ENCODE data around the gene PIAS1.
A peak's percentile ranks its signal among the peaks of the same experiment; 100 is the strongest.
"Not testable (repeated sequence)": the region's sequence is repeated elsewhere in the genome, so short reads cannot be mapped to it uniquely, and the experiment has no call there.

The PIAS1 gene

DNA sequence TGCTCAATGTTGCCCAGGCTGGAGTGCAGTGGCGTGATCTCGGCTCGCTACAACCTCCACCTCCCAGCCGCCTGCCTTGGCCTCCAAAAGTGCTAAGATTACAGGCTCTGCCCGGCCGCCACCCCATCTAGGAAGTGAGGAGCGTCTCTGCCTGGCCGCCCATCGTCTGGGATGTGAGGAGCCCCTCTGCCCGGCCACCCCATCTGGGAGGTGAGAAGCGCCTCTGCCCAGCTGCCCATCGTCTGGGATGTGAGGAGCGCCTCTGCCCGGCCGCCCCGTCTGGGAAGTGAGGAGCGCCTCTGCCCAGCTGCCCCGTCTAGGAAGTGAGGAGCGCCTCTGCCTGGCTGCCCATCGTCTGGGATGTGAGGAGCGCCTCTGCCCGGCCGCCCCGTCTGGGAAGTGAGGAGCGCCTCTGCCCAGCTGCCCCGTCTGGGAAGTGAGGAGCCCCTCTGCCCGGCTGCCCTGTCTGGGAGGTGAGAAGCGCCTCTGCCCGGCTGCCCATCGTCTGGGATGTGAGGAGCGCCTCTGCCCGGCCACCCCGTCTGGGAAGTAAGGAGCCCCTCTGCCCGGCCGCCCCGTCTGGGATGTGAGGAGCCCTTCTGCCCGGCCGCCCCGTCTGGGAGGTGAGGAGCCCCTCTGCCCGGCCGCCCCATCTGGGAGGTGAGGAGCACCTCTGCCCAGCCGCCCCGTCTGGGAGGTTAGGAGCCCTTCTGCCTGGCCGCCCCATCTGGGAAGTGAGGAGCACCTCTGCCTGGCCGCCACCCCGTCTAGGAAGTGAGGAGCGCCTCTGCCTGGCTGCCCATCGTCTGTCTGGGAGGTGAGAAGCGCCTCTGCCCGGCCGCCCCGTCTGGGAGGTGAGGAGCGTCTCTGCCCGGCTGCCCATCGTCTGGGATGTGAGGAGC is 167.7 kb downstream of the PIAS1 start:
- not testable (repeated sequence) for H3K4me3 Mint-ChIP-seq; H3K9me3 Mint-ChIP-seq (ENCODE audit: low read depth); H3K27me3 Mint-ChIP-seq; H3K36me3 Mint-ChIP-seq; H3K27ac Mint-ChIP-seq
- H3K4me1 Mint-ChIP-seq (ENCODE audit: low read depth): peaks cover 17% of the 10 kb centered on the region

DNA sequence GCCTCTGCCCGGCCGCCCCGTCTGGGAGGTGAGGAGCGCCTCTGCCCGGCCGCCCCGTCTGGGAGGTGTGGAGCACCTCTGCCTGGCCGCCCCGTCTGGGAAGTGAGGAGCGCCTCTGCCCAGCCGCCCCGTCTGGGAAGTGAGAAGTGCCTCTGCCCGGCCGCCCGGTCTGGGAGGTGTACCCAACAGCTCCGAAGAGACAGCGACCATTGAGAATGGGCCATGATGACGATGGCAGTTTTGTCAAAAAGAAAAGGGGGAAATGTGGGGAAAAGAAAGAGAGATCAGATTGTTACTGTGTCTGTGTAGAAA is 168.3 kb downstream of the PIAS1 start:
- not testable (repeated sequence) for H3K9me3 Mint-ChIP-seq (ENCODE audit: low read depth); H3K27ac Mint-ChIP-seq; H3K4me3 Mint-ChIP-seq; H3K27me3 Mint-ChIP-seq; H3K36me3 Mint-ChIP-seq
- peaks cover 20% of the 10 kb centered on the region for H3K4me1 Mint-ChIP-seq (ENCODE audit: low read depth)

DNA sequence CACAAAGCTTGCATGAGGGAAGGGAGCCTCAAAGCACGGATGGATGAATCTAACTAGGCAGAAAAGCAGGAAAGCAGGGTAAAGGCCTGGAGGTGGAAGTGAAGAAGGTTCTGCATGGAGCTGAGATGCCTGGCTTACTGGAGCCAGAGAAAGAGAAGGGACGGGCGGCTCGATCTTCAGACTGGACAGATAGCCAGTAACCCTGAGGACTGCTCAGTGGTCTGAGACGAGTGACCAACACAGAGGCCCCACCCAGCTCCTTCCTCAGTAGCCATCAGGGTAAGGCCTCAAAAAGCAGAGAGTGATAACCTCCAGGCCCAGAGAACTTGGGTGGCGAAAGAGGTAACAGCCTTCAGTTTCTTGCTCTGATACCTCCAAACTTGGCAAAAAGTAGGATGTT is 169.1 kb downstream of the PIAS1 start:
- no peaks in the 10 kb centered on the region for H3K9me3 Mint-ChIP-seq (ENCODE audit: low read depth)
- no peak overlapping the region for H3K4me3 Mint-ChIP-seq
- peaks cover 28% of the 10 kb centered on the region for H3K4me1 Mint-ChIP-seq (ENCODE audit: low read depth)
- no peak overlapping the region for H3K27ac Mint-ChIP-seq
- peaks cover 2% of the 10 kb centered on the region for H3K36me3 Mint-ChIP-seq
- no peaks in the 10 kb centered on the region for H3K27me3 Mint-ChIP-seq

DNA sequence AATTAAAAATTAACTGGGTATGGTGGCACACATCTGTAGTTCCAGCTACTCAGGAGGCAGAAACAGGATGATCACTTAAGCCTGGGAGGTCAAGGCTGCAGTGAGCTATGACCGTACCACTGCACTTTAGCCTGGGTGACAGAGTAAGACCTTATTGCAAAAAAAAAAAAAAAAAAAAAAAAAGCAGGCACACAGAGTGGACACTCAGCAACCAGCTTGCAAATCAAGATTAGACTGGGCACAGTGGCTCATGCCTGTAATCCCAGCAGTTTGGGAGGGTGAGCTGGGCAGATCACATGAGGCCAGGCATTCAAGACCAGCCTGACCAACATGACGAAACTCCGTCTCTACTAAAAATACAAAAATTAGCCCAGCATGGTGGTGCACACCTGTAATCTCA is 170.0 kb downstream of the PIAS1 start:
- no peak overlapping the region for H3K4me3 Mint-ChIP-seq
- no peak overlapping the region for H3K27ac Mint-ChIP-seq
- no peaks in the 10 kb centered on the region for H3K27me3 Mint-ChIP-seq
- no peaks in the 10 kb centered on the region for H3K9me3 Mint-ChIP-seq (ENCODE audit: low read depth)
- peaks cover 2% of the 10 kb centered on the region for H3K36me3 Mint-ChIP-seq
- H3K4me1 Mint-ChIP-seq (ENCODE audit: low read depth): peaks cover 34% of the 10 kb centered on the region

DNA sequence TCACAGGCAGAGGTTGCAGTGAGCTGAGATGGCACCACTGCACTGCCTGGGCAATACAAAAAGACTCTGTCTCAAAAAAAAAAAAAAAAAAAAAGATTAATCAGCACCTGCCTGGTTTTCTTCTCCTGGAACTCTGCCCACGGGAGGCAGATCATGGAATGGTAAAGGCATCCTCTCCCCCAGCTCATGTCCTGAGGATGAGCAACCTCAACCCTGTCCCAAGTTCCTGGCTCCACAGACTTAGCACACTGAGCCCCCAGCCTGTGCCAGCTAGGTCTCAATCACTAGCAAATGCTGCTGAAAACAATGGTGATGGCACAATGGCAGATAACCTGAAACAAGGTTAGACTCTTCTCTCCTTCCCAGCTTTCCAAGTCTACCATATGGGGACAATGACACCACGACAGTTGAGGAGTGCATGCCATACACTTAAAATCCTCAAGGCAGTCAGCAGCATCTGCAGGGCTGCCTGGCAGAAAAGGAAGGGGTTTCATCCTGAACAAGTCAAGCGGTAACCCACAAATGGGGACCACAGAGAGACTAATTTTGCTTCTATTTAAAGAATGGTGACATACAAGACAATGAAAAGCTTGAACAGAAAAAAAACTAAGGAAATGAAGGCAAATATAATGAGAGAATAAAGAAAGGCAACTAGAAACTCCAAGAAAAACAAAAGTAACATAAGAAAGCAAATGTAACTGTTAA is 170.6 kb downstream of the PIAS1 start:
- Mint-ChIP-seq H3K27me3 (no peaks in the 10 kb centered on the region), H3K4me3 (peak overlapping the region; percentile 42), H3K9me3 (ENCODE audit: low read depth) (no peaks in the 10 kb centered on the region), H3K4me1 (ENCODE audit: low read depth) (peaks cover 34% of the 10 kb centered on the region), H3K36me3 (peaks cover 2% of the 10 kb centered on the region), H3K27ac (no peak overlapping the region)

DNA sequence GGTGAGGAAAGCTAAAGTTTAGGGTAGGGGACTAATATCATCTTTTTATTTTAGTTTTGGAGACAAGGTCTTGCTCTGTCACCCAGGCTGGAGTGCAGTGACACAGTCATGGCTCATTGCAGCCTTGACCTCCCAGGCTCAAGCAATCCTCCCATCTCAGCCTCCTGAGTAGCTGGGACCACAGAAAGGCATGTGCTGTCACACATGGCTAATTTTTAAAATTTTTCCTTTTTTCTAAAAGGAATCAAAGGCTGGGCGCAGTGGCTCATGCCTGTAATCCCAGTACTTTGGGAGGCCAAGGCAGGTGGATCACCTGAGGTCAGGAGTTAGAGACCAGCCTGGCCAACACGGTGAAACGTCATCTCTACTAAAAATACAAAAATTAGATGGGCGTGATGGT is 171.3 kb downstream of the PIAS1 start:
- not testable (repeated sequence) for H3K9me3 Mint-ChIP-seq (ENCODE audit: low read depth); H3K36me3 Mint-ChIP-seq; H3K27me3 Mint-ChIP-seq; H3K27ac Mint-ChIP-seq
- Mint-ChIP-seq H3K4me3 (peak overlapping the region; percentile 42), H3K4me1 (ENCODE audit: low read depth) (peaks cover 39% of the 10 kb centered on the region)

DNA sequence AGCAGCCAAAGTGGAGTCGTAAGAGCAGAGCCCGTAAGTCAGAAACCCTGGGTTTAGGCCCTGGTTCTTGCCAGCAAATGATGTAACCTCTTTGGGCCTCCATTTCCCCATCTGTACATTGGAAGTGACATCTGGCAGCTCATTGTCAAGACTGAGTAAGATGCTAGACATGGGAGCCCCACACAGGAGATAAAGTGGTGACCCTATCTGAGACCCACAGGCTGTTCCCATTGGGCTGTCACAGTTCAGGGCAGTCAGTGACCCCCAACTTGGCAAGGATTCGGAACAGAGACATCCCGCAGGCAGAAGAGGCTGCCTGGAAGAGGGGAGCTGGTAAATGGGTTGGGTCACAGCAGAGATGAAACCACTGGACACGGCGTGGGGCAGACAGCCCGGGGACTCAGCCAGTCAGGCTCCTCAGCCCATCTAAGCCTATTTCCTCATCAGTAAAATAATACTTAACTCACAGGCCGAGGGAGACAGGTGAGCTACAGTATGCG is 173.6 kb downstream of the PIAS1 start:
- Mint-ChIP-seq H3K27me3 (no peaks in the 10 kb centered on the region), H3K27ac (peak overlapping the region; percentile 58), H3K4me3 (peak overlapping the region; percentile 97), H3K36me3 (peaks cover 2% of the 10 kb centered on the region), H3K9me3 (ENCODE audit: low read depth) (no peaks in the 10 kb centered on the region), H3K4me1 (ENCODE audit: low read depth) (peaks cover 46% of the 10 kb centered on the region)

DNA sequence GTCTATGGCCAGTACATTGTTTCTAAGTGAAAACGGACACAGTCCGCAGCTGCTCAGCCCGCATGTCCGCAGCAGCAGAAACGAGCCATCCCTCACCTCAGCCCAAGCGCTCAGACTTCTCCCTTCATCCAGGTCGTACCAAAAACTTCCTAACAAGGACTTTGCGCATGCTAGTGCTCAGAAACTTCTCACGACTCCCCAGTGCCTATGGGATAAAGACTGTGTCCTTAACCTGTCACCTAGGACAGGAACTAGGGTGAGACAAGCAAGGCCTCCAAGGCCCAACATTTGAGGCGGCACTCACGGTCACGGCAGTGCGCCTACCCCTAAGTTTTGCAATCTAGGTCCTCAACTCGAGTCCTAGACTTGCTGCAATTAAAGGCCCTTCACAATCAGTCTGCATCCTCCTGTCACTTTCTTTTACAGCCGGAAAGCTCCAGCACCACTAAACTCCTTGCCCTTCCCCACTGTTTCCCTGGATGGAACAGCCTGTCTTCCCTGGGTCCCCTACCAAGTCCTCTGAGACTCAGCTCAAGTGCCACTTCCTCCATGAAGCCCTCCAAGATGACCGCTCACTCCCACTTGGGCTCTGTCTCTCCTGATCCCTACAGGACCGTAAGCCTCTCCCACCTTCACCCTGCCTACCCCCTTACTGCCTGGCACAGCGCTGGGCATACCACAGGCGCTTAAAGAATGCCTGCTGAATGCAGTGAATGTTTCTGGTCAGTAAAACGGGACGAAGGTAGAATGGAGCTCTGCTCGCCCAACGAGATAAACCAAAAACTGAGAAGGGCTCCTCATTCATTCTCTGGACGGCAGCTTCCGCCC is 174.2 kb downstream of the PIAS1 start:
- H3K4me3 Mint-ChIP-seq: peak overlapping the region; percentile 97
- H3K36me3 Mint-ChIP-seq: no peaks in the 10 kb centered on the region
- peak overlapping the region; percentile 89 for H3K27ac Mint-ChIP-seq
- H3K4me1 Mint-ChIP-seq (ENCODE audit: low read depth): peaks cover 44% of the 10 kb centered on the region
- H3K27me3 Mint-ChIP-seq: no peaks in the 10 kb centered on the region
- H3K9me3 Mint-ChIP-seq (ENCODE audit: low read depth): no peaks in the 10 kb centered on the region

DNA sequence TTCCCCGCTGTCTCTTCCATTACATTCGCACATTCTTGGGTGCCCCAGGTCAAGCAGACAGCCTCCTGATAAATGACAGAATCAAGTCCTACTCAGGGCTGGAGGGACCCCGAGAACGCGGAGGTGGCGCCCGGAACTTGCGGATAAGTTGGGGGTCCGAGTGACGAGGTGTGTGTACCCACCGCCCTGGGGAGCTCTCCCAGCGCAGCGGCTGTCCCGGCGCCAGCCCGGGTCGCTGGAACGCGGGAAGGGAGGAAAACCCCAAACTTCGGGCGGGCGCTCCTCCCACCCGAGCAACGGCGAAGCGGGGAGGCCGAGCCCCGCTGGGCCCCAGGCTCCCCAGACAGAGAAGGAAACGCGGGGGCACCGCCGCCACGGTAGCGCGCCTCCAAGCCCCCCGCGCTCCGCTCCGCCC is 174.9 kb downstream of the PIAS1 start:
- Mint-ChIP-seq H3K4me1 (ENCODE audit: low read depth) (peaks cover 44% of the 10 kb centered on the region), H3K27ac (peak overlapping the region; percentile 89)

DNA sequence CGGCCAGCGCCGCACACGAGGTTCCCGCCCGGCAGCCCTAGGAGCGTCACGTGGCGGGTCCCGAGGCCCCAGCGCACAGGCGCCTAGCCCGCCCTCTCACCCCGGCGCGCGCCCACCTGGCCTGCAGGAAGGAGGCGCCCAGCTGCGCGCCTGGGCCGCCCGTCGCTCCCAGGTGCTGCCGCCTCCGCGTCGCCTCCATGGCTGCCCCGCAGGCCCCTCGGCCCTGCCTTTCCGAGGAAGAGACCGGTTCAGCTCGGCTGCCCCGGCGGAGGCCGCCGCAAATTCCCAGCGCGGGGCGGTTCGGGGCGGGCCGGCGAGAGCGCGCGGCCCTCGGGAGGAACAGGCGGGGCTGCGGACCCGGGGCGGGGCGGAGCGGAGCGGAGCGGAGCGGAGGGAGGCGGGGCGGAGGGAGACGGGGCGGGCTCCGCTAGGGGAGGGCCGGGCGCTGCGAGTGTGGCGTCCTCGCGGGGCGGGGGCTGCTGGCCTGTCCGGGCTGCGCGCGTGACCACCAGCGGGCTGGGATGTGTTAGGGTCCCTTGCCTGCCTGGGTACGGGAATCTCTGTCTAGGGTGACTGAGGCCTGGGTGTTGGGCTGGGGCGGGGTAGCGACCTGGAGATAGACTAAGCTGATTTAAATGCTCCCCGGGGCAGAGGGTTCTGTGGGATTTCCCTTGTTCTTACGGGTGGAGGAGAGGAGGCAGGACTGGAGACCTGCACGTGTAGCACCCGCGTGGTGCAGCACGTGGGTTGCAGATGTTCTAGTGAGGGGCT is 175.5 kb downstream of the PIAS1 start, which contains the start of gene CLN6:
TSS of gene CLN6 (minus strand) at position 343 of the 771 bp plus-strand sequence. CDS start at position 199, 144 bp downstream.
- H3K36me3 Mint-ChIP-seq: no peaks in the 10 kb centered on the region
- H3K4me3 Mint-ChIP-seq: peak within 1 kb of the TSS; percentile 97
- peaks cover 41% of the 10 kb centered on the region for H3K4me1 Mint-ChIP-seq (ENCODE audit: low read depth)
- no peaks in the 10 kb centered on the region for H3K27me3 Mint-ChIP-seq
- peak within 1 kb of the TSS; percentile 98 for H3K27ac Mint-ChIP-seq
- H3K9me3 Mint-ChIP-seq (ENCODE audit: low read depth): no peaks in the 10 kb centered on the region

More for the DNA sequence above, 174.9 kb downstream of the PIAS1 start:
- no peaks in the 10 kb centered on the region for H3K36me3 Mint-ChIP-seq
- no peaks in the 10 kb centered on the region for H3K27me3 Mint-ChIP-seq
- H3K4me3 Mint-ChIP-seq: peak overlapping the region; percentile 97
- H3K9me3 Mint-ChIP-seq (ENCODE audit: low read depth): no peaks in the 10 kb centered on the region

DNA sequence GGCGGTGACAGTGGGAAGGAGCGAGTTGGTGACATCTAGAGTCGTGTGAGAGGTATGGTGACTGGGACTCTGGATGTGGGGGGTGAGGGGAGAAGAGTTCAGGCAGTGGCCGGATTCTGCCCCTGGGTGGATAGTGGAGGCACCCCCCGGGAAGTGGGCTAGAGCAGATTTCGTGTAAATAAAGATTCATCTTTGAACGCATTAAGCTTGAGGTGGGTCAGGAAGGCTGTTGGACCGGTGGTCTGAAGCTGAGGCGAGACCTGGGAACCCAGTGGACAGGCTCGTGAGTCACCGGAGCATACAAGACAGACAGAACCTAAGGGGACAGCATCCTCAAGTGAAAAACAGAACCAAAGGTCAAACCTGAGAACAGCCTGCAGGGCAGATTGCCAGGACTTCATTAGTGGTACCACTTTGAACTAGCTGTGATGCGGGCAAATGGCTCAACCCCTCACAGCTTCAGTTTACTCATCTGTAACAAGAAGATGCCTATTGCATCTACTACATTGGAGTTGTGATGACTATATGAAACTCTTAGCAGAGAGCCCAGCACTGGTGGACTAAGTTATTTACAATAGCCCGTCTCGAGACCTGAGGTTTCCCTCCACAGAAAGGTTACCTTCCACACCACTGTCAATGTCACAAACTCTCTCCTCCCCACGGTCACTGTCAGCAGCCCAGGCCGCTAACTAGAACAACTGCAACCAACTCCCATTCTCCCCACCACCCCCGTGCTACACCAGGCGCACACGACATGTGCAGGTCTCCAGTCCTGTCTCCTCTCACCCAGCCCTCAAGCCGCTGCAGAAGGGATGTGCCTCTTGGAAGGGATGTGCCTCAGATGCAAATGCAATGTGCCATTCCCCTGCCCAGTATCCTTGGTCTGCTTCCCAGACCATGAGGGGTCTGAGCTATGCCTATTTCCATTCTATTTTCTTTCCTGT is 176.3 kb downstream of the PIAS1 start:
- peak overlapping the region; percentile 97 for H3K4me3 Mint-ChIP-seq
- H3K9me3 Mint-ChIP-seq (ENCODE audit: low read depth): no peaks in the 10 kb centered on the region
- no peaks in the 10 kb centered on the region for H3K36me3 Mint-ChIP-seq
- peaks cover 33% of the 10 kb centered on the region for H3K4me1 Mint-ChIP-seq (ENCODE audit: low read depth)
- no peaks in the 10 kb centered on the region for H3K27me3 Mint-ChIP-seq
- H3K27ac Mint-ChIP-seq: peak overlapping the region; percentile 98

DNA sequence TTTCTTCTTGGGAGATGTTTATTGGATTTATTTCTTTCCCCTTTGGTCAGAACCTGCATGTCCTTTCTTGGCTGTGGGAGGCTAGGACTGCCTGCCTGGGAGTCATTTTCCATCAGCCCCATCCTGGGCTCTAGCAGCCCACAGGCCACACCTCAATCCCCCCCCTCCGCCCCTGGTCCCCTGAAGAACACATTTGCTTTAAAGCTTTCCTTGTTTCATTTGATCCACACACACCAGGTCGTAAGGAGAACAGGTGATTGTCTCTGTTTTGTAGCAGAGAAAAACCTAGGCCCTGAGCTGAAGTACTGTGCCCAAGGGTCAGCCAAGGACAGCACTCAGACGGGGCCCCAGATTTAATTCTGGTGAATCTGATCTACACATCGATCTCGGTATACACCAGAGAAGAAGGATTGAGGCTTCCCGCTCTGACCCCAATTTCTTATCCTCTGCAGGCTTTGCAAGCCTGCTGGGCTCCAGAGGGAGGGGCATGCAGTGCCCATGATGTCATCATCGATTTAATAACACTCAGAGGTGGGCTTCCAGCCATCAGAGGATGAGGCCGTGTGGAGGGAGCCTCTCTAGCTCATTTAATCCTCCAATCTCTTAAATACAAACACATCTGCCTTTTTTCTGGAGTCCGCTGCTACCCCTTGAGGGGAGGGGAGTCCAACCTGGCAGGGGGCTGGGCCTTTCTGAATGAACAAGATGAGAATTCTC is 177.1 kb downstream of the PIAS1 start:
- peaks cover 32% of the 10 kb centered on the region for H3K4me1 Mint-ChIP-seq (ENCODE audit: low read depth)
- H3K9me3 Mint-ChIP-seq (ENCODE audit: low read depth): no peaks in the 10 kb centered on the region
- H3K27me3 Mint-ChIP-seq: no peaks in the 10 kb centered on the region
- H3K27ac Mint-ChIP-seq: peak overlapping the region; percentile 72
- H3K36me3 Mint-ChIP-seq: no peaks in the 10 kb centered on the region
- H3K4me3 Mint-ChIP-seq: peak overlapping the region; percentile 97

DNA sequence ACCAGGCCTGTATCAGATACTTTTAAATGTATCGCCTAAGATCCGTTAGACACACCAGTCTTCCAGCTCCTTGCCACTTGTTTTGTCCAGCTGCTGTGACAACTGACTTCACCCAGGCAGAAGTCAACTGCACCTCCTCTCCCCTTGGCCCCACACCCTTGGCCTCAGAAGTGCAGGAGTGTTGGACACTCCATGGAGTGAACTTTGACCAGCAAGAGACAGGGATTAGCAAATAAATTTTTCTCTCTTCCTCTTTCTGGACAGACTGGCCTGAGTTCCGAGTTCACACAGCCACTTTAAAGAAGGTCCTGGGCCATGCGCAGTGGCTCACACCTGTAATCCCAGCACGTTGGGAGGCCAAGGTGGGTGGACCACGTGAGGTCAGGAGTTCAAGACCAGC is 178.3 kb downstream of the PIAS1 start:
- Mint-ChIP-seq H3K9me3 (ENCODE audit: low read depth) (no peaks in the 10 kb centered on the region), H3K27ac (no peak overlapping the region), H3K4me1 (ENCODE audit: low read depth) (peaks cover 25% of the 10 kb centered on the region), H3K27me3 (no peaks in the 10 kb centered on the region), H3K4me3 (no peak overlapping the region), H3K36me3 (no peaks in the 10 kb centered on the region)

All from activated naive CD8-positive, alpha-beta T cell (primary cell).